ENCODE measurements around the gene TMEM186. TPM values are rescaled to one million over a fixed set of nuclear protein-coding genes. Genes with fewer than 3 reads are reported as not detected.

Gene TMEM186
- total and polyA plus RNA-seq, 2 of the 8 experiments (the other 6 are each of a cell fraction or from before 2014, with no cell fraction given), result 13.1 TPM

DNA sequence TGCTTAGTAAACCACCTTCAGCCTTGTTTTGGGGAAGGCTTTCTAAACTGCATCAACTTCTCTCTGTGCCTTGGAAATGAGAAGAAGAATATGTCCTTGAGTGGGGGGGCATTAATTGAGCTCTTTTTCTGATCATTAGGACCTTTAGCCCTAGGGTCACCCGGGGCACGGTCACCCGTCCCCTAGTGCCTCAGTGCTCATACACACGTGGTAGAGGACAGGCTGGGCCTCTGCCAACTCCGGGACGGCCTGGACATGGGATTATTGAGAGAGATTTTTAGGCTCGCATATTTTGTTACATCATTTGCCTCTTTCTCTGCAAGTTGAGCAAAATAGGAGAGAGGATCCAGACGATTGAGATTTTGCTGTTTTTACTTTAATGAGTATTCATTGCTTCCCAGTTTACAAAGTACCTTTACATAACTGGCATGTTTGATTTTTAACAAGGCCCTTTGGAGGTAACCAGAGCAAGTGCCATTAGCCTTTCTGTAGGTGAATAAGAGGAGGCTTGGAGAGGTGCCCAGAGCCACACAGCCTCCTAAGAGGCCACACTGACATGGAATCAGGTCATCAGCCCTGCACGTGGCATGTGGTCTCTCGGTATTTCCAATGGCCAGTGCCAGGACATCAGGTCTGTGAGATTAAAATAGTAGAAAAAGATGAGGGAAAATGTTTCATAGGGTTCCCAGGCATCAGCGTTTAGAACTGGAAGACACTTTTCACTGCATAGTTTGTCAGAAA lies 11.3 kb upstream of the TMEM186 start (continued):
- TF ChIP-seq EGR1 (IDR thresholded peaks at IDR 0.05; ENCODE audit: borderline replicate concordance, low read depth, low read length) (no peak), POU5F1 (IDR thresholded peaks at IDR 0.05; ENCODE audit: low read depth, low read length) (no peak), CTBP2 (IDR thresholded peaks at IDR 0.05; ENCODE audit: borderline replicate concordance, insufficient read depth, insufficient read length, low read length) (no peak), CBX8 (IDR thresholded peaks at IDR 0.05; ENCODE audit: borderline replicate concordance, low read depth, low read length) (no peak), GTF2F1 (IDR thresholded peaks at IDR 0.05; ENCODE audit: borderline replicate concordance, low read depth, low read length) (no peak), KDM4A (IDR thresholded peaks at IDR 0.05; ENCODE audit: low read depth, low read length, severe bottlenecking) (no peak)

All from H1 (cell line).